NCI-H510A (cell line): ENCODE results near the gene NHEJ1.

Experiments used
- DNase-seq: peaks from one replicate; lab custom pipeline; 2025; lab: John Stamatoyannopoulos, UW

The NHEJ1 gene

DNA sequence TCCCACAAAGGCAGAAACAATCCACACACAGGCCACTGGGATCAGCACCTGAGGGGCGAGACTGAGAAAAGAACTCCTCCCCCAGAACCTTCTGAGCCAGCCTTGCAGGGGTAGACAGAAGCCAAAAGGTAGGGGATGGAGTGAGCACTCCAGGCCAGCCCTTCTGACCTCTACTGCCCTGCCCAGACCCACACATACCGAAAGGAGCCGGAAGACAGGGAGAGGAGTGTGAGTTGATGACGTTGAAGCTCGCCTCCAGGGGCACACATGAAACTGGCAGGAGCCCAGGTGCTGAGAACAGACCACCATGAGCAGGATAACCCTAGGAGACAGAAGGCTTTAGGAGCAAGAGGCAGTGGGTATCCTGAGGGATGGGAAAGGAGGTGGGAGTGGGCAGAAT, 7.4 kb upstream of the NHEJ1 start:
- no peak for DNase-seq

DNA sequence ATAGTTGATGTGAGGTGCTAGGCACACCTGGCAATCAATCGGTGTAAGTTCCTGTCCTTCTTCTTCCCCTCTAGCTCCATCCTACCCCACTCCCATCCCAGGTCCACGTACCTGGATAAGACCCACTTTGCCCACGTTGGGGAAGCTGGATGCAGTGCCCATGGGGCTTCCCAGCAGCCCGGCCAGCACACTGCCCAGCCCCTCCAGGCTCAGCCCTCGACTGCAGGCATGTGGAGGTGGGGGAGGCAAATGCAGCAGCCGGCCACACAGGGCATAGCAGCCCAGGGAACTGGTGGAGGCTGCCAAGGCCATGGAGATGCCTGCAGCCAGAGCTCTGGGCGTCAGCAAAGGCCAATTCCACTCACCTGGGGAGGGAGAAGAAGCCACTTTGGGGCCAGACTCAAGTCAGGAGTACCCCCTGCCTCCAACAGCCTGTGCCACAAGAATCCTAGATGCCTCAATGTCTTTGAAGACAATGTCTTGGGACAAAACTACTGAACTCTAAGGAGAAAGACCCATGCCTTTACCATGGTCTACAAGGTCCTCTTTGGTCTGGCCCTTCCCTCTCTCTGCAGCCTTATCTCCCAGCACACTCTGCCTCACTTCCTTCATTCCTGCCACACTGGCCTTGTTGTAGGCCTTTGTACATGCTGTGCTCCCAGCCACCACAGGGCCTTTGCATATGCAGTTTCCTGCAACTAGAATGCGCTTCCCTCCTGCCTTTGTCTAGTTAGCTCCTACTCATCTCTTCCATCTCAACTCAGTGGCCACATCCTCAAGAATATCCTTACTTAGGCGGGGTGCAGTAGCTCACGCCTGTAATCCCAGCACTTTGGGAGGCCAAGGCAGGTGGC, 4.7 kb upstream of the NHEJ1 start:
- DNase-seq: no peak

DNA sequence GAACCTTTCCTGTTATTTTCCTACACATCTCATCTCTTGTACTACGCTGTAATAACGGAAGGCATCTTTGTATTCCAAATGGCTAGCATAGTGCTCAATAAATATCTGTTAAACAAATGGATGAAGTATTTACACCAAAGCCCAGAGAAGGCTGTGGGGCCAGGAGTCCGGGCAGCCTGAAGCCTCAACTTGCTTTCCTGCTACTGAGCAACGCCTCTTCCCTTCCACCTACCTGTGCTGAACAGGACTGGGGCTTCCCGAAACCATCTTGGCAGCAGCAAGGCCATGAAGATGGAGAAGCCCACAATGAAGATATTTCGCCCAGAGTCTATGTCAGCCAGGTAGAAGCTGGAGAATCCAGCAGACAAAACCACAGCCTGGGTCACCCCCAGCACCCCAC, 2.5 kb upstream of the NHEJ1 start:
- no peak for DNase-seq

DNA sequence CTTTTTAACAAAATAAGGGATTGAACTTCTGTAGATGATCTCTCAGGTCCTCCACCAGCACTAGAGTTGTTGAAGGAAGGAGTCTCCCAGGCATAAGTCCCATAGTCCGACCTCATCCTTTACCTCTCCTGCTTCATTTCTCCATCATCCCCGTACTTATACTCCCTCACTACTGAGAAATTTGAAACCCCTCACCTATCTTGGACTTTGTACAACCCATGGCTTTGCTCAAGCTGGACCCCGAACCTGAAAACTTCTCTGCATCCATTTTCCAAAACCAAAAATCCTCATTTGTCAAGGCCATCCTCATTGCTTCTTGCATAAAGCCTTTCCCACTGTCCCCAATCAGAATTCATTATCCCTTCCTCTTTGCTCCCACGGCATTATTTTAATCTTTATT, 482 bp upstream of the NHEJ1 start:
- no peak for DNase-seq

DNA sequence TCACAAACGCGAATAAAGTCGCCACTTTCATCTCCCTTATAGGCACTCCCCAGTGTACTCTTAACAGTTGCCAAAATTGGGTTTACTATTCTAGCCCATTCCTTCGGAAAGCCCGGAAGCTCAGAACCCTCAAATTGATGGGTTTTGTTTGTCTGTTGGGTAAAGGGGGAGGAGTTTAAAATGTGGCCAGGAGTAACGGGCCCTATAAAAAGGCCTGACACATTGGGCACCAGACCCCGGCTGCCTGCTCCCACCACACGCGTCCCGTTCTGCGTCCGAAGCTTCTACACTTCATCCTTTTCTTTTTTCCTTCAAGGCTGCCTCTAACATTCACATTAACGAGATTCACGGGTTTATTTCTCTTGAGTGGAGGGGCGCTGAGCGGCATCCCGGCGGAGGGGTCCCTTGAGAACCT, 837 bp downstream of the NHEJ1 start:
- DNase-seq: no peak

DNA sequence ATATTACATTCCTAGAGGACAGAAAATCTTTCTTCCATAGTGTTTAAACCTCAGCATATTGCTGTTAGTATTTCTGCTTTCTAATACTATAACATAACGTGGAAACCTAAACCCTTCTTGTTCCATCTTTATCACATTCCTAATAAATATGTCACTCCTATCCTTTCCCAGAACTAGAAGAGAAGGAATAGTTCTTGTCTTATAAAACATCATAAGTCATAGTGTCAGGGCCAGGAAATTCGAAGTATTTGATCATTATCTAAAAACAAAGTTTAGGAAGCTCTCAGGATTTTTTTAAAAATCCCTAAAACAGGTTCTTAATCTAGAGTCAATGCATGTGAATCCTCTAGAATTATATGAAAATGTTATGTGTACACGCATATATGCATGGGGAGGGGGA, 2.0 kb downstream of the NHEJ1 start:
- DNase-seq: no peak

DNA sequence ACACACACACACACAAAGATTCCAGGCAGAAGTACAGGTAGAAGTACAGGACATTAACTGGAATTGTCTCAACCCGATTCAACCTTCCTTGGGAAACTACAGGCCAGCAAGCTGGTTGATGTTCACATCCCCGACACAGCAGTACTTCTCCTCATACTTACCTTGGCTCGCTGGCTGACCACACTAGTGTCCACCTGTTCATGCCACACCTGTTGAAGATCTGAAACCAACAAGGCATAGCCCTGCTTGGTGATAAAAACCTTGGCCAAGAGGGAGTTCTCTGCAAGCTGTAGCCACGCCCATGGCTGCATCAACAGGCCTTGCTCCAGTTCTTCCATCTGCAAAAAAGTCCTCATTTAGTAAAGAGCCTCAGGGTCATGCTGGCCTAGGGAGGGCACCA, 2.6 kb downstream of the NHEJ1 start:
- no peak for DNase-seq

DNA sequence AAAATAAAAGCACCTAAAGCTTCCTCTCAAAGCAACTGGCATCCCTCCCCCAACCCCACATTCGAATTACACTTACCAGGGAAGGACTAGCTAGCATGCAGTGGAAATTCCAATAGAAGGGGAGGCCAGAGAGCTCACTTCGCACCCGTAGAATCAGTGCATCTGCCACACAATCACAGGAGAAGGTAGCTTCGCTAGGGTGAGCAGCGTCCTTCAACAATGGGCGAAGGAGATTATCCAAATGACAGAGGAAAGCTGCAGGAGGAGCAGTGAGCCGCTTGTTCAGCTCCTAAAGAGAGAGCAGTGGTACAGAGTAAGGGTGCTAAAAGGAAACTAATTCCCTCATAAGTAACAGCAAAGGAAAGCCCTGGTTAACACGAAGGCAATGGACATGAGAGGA, 3.2 kb downstream of the NHEJ1 start:
- no peak for DNase-seq

DNA sequence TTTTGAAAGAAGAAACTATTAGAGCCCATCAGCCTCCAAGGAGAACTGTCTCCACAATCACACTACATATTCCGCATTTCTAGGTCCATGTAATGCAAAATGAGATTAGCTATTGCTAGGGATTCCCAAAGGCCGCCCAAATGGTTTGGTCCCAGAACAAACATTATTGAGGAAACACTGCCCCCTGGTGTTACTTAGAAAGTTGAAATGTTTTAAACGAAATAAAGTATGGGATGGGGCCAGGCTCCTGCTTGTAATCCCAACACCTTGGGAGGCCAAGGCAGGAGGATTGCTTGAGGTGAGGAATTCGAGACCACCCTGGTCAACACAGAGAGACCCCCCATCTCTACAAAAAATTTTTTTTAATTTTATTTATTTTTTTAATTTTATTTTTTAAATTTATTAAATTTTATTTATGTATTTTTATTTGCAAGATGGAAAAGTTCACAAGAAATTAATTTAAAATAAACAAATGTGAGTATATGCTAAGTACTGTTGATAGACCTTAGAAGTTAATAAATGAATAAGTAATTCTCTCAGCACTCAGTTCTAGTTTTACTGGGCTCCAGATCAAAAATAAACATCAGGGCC, 5.5 kb downstream of the NHEJ1 start:
- peak; percentile 54 for DNase-seq

DNA sequence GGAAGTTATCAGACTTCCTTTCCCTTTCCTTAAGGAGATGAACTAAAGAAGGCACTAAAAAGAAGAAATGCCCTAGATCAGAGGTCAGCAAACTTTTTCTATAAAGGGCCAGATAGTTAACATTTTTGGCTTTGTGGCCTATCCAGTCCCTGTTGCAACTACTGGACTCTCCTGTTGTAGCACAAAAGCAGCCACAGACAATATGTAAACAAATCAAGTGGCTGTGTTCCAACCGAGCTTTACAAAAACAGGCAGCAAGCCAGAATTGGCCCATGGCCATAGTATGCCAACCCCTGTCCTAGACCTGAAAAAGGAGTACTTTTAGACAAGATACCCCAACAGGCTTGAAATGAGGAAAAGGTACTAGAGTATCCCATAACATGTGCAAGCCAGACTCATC, 10.9 kb downstream of the NHEJ1 start:
- peak; percentile 11 for DNase-seq

DNA sequence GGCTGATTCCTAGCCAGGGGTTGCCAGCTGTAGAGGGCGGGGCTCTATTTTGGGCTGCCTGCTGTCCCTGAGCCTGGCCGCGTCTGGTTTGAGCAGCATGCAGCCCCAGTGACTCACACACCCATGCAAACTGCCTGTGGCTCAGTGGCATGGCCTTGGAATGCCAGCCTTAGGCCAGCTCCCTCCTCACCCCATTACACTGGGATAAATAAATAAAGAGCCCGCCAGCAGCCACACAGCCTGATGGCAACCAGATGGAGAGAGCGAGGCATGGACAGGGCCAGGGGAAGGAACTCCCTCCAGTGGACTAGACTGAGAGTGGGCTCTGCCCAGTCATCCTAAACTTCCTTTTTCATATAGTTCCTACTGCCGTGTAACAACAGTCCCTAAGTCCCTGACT, 18.3 kb downstream of the NHEJ1 start:
- no peak for DNase-seq

DNA sequence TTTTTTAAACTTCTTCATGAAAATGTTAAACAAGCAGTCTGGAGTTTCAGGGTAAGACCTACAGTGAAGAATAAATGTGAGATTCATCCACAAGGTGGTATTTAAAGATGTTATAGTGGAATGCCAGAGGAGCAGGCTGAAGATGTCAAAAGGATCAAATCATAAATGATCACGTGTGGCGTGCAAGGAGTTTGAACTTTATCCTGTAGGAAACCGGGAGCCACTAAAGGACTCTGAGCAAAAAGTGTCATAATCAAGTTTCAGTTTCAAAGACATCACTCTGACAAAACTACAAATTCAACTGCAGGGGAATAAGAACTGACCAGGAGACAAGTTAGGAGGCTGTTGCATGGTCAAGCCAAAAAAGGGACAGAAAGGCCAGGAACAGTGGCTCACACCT, 19.9 kb downstream of the NHEJ1 start:
- DNase-seq: no peak

DNA sequence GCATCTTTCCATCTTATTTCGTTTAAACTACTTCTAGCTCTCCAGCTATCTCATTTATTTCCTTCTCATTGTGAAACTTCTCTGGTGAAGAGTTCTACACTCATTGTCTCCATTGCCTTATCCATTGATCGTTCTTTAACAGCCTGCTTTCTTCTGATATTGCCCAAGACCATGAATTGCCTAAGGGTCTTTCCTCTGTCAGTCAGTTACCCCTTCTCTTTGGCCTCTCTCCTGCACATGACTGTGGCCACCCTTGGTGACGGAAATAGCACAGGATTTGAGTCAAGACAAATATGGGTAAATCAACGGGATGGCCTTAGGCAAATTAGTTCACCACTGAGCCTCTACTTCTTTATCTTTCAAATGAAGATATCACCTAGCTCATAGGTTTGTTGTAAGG, 26.6 kb downstream of the NHEJ1 start:
- no peak for DNase-seq

DNA sequence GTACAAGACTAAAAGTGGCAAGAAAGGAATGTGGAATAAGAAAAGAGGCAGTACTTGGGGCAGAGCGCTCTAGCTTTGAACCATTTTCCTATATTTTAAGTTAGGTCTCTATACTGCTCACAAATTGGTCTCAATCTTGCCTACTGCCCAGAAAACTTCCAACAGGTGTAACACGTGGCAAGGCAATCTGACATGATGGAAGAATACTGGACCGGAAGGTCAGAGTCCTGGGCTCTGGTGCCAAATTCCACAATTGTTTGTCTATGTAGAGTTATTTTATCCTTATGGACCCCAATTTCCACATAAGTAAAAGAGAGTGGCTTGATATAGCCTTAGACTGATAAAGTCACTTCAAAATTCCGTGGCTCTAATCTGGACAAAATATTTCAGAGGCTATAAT, 28.9 kb downstream of the NHEJ1 start:
- DNase-seq: no peak

DNA sequence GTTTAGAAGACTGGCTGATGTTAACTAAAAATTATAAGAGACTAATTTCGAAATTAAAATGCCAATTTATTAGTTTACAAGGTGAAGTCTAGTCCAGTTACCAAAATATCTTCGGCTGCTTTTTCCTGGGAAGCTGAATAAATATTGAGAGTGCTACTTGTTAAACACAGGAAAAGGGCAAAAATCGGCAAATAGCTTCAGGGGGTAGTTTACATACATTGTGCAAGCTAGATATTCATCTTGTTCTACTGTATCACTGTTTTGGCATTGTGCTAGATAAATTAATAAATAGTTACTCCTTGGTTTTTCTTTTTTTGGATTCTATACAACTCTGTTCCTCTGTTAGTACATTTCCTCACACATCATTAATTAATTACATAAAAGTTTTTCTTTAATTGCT, 29.3 kb downstream of the NHEJ1 start:
- no peak for DNase-seq

DNA sequence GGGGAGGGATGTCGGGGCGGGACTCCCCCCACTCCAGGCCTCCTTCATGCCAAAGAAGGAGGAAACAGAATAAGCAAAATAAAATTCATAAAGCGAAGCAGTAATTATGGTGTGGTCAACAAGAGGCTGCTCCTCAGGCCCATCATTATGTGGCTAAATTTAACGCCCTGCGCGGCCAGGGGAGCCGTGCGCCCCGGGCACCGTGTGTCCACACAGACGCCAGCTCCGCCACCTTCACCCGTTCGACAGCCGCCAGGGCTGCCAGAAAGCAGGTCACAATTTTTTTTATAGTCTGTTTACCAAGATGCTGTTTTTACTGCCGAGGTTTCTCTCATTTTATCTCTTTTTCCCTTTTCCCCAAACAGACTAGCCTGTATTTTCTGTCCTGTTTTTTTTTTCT, 31.0 kb downstream of the NHEJ1 start:
- DNase-seq: no peak

DNA sequence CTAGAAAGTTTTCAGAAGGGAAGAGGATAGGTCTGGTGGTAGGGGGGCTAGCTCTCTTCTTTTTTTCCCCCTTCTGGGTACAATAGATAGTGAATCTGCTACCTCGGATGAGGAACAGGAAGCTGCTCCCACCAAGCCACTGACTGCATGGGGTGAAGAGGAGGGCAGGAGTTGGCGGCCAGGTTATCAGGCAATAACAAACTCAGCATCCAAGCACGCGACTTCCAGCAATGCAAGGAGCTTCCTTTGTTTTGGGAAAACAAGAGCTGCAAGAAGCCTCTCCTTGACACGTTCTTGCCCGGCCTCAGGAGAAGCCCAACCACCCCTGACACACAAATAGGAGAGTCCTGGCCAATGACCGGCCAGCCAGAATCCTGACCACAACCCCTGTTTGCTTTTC, 32.2 kb downstream of the NHEJ1 start:
- no peak for DNase-seq

DNA sequence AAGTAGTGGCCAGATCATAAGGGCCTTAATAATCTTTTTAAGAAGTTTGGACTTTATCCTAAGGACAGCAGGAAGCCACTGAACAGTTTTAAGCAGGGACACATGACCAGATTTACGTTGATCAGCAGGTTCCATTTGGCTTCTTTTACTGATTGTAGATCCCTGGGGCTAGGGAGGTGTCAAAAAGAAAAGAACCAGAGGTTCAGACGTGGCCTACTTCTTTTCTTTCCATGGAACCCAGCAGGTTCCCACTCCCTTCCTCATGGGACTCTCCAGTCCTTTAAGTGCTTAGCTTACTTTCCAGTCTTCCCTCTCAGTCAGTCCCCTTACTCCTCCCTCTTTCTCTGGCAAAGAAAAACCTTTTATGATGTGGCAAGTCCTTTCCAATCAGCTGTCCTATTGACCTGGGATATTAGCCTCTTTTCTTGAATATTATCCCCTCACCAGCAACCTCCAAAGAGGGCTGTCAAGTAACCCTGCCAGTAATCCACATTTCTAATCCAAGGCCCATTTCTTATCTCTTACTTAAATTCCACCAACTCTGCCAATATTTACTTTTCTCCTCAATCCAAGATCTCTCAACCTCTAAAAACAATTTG, 33.5 kb downstream of the NHEJ1 start:
- no peak for DNase-seq

DNA sequence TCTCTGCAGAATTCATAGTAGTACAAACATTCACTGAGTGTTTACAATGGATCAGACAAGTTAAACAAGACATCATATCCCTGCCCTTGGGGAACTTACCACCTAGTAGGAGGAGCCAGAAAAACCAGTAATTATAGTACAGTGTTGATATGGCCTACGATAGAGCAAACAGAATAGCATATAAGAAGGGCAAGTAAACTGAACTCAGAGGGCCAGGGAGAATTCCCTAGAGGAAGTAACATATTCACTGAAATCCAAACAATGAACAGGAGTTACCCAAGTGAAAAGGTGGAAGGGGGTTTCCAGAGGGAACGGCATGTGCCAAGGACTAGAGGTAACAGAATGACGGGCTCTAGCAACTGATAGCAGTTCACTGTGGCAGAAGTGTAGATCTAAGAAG, 34.1 kb downstream of the NHEJ1 start:
- DNase-seq: no peak

DNA sequence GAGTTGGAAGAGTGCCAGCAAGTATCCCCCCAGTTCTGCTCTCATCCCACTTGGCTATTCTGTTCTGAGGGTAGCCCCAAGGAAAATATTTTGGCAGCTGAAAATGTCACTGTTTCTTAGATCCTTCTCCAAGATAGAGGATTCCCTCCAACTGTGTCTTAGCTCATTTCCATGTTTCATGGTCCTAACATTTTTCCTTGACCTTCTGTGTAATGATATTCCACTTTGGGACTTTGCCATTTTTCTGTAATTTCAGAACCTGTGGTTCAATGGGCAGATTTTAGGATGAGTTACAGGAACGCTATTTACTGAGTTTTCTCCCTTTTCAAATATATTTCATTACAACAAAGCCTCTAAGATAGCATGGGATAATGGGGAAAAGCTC, 34.7 kb downstream of the NHEJ1 start:
- no peak for DNase-seq

DNA sequence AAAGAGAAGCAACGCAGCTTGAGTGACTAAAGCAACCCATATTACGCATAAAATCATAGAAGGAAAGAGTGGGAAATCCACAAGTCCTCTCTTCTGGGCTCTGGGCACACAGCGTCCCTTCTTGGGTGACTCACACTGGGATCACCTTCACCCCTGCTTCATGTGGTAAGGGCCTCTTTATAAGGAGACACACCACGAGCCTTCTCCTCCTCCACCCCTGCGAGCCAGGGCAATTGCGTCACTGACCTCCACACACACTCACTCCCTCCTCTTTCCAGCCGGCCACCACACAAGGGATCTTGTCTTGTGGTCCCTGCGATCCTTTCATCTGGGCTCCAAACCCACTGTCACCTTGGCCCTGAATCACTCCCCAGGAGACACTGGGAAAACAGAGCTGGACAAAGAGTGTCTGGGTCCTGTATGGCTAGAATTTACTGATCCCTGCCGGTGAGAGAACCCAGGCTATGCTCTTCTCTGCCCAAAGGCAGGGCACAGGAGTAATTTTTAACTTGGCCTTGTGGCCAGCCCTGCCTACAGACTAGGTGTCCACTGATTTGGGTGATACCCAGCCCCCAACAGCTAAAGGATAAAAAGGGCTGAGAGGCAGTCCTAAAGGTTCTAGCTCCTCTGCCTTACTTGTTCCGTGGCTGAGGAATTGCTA, 35.3 kb downstream of the NHEJ1 start:
- no peak for DNase-seq

DNA sequence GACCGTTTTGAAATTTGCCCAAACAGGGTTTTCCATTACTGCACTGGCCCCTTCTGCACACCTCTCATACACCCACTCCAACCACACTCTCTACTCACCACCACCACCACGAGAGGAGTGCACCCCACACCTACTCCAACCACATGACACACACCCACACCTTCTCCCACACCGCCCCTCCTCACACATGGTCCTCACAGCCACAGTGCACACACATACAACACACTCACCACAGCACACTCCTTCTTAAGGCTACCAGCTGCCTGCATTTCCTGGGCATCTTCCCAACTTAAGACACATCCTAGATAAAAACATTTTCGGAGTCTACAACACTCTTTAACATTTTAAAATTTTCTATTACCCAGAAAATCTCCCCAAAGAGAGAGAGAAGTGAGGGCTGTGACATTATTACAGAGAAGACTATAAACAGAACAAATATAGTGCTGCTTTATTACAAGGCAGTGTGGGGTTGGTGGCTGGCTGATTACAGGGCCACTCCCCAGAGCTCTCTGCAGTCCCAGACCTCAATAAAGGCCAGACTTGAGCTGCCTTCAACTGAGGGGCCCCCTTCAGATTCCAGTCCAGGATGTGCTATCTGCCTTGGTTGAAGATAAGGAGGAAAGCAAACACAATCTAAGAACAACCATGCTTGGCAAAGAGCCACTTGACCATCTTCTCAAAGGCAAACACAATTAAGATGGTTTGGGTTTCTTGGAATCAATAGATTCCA, 36.1 kb downstream of the NHEJ1 start:
- DNase-seq: no peak
